ENCODE measurements around the gene SMOC2.
"Not testable (repeated sequence)": the region's sequence is repeated elsewhere in the genome, so short reads cannot be mapped to it uniquely, and the experiment has no call there.

Gene SMOC2

DNA sequence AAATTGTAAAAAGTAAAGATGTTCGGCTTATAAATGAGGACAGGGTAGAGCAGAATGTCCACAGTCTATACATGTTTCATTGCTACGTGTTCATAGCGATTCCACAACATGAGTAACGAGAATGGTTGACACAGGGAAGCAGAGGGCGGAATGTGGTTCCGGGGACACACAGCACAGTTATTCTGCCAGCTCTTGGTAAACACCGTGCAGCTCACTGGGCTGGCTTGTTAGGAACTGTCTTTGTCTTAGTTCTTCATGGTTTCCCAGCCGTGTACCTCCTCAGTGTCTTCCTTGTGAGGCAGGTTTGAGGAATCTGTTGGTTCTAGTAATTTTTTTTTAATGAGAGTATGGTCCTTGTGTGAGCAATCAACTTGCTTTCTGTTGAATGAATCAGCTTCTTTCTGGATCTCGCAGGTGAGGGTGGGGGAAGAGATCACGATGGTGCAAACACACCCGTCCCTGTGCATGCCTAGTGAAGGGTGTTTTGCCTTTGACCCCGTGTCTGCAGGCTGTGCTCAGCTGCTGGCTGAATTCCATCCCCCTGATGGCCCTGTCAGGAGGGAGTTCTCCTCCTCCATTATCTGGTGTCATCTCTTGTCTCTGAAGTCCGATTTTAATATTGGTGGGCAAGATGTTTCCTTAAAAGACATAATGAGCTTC is 168.2 kb downstream of the SMOC2 start:
- peak; percentile 20 for DNase-seq

DNA sequence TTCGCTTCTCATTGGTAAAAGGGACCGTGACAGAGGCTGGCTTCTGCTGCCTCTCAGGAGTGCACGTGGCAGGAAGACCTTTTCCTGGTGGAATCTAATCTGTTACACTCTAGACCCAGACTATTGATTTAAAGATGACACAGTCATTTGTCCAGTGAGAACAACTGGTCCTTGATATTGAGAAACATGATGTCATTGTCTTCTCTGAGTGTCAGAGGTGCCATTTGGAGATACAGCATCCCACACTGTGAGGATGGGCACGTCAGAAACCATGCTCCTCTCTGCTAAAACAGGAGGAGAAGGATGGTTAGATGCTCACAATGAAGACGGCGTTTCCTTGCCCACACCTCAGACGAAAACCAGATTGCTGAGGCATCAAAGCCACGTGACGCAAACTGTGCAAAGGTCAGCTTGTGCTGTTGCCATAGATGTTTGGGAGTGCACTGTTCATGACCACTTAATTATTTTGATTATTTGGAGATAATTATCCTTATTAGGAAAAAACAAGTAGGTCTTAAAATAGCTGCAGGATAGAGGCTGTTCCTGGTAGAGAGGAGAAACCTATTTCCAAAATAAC is 169.0 kb downstream of the SMOC2 start:
- DNase-seq: no peak

DNA sequence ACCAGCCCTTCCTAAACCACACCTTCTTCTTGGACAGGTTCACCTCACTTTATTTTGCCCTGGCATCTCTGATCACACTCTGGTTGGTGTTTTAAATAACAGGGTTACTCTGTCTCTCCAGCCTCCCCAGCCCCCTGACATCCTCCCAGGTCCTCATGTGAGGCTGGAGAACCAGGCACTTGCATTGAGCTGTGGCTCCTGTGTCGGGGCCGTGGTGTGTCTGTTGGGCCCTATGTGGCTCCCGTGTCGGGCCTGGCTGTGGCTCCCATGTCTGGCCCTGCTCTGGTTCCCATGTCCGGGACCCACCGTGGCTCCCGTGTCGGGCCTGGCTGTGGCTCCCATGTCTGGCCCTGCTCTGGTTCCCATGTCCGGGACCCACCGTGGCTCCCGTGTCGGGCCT is 170.0 kb downstream of the SMOC2 start:
- DNase-seq: not testable (repeated sequence)

DNA sequence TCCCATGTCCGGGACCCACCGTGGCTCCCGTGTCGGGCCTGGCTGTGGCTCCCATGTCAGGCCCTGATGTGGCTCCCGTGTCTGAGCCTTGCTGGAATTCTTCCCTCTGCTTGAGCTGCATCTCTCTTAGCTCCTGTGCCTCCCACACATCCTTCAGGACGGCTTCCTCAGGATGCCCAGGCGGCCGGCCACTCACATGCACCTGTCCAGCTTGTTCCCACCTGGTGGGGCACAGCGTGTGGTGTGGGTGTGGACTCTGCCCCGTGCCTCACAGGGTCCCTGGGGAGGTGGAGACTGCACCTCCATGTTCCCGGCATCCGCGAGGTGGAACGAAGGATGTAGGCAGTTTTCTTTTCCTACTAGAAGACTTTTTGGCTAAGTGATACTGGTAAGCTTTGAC is 170.7 kb downstream of the SMOC2 start:
- DNase-seq: no peak

DNA sequence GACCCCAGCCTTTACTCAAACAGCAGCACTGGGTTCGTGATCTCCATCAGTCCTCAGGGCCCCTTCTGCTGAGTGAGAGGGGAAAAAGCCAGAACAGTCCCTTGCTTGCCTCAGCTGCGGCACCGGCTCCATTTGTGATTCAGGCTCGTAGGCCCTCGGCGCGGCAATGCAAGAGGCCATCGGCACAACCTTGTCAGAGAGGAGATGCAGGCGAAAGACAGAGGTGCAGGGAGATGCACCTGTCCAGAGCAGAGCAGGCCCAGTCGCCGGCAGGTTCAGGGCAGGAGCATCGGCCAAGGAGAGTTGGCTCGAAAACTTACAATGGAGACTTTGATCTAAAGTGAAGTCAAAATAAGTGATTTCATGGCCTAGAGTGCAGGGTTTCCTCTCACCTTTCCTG is 171.6 kb downstream of the SMOC2 start:
- DNase-seq: no peak

DNA sequence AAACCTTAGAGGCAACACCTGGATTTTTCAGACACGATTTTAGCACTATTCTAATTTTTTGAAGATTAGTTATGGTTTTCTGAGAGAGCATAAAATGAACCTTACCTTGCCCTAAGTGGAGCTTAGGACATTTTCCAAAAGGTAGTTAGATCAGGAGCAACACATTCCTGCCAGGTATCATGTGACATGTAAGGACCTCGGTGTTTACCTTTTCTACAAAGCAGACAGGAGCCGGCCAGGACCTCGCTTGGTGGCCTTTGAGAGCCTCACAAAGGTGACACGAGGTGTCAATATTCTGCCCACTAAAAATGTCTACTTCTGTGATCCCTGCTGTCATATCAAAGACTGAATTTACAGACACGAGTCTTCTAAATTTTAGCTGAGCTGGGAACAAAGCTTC is 174.9 kb downstream of the SMOC2 start:
- DNase-seq: peak; percentile 18

DNA sequence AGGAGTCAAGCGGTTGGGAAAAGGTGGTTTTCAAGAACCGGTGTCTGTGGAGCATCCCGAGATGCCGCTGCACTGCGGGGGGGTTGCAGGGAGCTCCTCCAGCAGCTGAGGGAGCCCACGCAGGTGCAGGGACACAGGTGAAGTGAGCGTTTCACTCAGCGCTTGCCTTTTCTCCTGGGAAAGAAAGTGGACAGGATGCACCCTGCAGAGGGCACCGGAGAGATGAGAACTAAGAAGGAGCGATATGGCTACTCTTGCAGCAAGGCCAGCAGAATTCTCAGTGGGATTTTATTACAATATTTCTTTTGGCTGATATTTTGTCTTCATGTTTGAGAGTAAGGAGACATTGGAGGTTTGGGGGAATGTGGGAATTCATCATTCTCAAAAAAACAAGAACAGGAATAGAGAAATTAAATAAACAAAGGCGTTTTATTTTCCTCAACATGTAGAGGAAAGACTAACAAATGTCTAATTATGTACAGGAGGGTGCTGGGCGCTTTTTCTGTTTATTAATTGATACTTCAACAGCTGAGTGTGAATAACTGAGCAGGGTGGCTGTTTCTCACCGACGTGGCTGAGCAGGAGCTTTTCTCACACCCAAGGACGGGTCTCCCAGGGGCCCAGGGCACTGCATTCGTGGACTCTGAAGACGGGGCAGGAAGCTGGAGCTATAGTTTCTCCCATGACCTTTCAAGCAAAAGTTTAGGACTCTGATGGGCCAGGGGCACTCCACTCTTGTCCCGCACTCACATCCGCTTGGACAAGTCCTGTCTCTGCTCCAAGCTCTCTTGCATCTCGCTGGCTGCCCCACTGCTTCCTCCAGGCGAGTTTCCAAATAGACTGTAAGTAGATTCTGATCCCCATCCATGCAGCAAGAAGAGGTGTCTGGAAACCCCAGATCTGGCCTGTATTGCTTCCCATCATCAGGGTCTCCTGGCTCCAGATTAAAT is 176.1 kb downstream of the SMOC2 start:
- no peak for DNase-seq

DNA sequence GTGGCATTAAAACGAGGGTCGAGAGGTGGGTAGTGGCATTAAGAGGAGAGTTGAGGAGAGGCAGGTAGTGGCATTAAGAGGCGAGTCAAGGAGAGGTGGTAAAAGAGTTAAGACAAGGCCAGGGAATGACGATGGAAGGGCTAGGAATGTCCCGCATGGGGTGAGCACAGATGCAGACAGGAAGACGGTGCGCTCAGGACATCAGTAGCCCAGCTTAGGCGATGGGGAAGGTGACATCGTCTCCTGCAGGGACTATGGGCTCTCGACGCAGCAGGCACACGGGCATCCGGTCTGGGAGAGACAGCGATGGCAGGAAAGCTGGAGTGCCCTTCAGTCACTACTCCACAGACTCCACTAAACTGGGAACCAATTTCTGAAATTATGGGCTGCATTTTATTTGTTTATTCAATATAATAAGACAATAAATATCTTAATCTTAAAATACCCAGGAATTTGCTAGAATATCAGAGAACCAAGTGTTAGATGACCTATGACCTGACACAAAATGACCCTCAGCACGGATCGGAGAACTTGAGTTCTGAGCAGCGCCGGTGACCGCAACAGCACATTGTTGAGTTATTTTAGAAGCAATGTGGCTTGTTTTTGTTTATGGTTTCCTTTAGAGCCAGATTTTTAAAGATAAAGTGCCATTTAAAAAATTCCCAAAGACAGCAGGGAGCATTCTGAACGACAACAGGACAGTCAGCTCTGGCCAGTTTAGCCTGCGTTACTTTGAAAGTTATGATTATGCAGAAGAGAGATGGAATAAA is 177.7 kb downstream of the SMOC2 start:
- no peak for DNase-seq

DNA sequence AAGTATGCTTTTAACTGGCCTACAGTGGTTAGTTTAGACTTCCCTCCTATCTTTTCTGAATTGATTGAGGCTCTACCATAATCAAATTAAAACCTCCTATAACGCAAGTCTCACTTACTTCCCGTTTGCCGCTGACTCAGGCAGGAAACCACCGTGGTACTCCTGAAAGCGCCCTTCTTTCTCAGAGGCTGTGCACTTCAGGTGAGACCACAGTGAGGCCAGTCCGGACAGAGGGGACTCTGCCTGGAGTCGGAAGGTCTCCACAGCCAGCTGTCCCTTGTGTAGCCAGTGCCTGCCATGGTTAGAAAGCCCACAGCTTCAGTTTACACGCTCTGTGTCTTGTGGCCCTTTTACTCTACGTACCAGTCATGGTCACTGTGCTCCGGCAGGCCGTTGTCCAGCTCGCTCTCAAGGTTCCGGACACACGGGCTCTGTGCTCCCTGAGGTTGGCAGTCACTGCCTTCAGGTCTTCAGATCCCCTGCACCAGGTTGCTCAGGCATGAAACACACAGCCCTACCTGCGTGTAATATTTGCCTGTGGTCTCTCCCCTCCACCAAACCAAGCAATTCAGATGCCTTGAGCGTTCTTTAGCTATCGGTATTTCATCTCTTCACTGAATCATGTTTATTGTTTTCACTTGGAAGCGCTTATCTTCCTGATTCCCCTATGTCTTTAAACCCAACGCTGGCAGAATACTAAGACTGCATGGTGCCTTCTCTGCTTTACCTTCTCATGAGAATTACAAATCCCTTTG is 178.8 kb downstream of the SMOC2 start:
- no peak for DNase-seq

DNA sequence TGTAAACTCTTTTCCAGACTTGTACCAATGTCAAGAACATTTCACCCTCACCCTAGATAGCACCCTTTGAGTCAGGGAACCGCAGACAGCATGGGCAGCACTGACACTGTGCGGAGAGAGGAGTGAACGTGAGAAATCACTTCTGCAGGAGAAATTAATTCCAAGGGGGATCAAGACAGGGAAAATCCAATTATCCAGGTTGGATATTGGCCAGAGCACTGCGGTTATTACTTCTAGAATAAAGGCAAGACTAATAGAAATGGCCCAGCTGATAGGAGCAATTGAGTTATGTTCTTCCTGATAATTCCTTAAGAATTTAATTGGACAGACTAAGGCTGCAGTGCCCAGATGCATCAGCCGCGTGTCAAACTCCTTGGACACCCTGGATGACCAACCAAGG is 179.6 kb downstream of the SMOC2 start:
- DNase-seq: no peak

DNA sequence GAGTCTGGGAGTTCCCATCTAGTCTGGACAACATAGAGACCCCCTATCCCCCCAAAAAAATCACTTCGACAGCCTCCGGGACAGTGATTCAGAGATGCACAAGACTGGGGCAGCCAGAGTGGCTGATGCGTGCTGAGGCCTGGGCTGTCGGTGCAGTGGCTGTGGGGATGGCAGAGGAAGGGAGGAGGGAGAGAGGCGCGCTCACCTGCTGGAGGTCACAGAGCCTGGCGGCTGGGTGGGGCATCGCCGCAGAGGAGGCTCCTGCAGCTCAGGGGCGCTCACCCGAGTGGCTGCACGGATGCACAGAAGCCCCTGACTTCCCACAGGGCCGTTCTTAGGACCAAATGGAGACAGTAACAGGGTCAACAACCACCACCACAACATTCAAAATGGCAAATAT is 182.8 kb downstream of the SMOC2 start:
- DNase-seq: peak; percentile 15

DNA sequence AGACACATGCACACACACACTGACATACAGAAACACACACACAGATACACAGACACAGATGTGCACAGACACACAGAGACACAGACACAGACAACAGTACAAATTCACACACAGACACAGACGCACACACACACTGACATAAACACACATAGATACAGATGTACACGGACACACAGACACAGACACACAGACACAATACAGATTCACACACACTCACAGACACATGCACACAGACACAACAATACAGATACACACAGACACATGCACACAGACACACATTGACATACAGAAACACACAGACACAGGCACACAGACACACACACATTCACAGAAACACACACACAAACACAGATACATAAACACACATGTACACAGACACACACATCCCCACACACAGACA is 183.6 kb downstream of the SMOC2 start:
- DNase-seq: no peak

DNA sequence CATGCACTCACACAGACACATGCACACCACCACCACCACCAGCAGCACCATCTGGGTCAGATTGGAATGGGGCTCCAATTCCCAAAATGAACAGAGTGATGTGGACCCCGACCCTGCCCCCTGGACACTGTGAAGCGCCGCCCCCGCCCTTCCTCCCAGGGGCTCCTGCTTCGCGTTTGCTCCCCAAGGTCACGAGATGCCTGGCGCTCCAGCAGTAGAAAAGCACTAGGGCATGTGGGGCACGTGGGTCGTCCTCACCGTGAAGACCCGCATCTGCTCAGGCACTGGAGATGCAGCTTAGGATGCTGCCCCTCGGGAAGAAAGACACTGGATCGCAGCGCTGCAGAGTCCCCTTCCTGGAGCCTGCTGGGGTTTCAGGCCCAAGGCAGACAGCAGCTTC is 184.0 kb downstream of the SMOC2 start:
- no peak for DNase-seq

DNA sequence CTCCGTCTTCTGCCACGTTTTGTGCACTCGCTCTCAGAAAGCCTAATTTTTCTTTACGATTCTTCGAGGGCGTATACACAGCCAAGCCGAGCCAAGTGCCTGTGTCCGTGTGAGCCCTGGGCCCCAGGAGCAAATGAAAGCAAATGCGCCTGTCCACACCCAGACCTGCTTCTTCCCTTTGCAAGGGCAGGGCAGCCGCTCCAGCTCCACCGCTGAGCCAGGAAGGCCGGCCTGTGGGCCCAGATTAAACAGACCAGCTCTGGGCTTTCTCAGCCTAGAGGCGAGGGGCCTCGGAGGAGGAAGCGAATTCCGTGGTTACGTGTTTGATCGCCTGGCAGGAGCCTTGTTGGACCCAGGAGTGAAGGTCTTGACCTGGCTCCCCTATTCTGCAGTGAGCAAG is 184.6 kb downstream of the SMOC2 start:
- no peak for DNase-seq

DNA sequence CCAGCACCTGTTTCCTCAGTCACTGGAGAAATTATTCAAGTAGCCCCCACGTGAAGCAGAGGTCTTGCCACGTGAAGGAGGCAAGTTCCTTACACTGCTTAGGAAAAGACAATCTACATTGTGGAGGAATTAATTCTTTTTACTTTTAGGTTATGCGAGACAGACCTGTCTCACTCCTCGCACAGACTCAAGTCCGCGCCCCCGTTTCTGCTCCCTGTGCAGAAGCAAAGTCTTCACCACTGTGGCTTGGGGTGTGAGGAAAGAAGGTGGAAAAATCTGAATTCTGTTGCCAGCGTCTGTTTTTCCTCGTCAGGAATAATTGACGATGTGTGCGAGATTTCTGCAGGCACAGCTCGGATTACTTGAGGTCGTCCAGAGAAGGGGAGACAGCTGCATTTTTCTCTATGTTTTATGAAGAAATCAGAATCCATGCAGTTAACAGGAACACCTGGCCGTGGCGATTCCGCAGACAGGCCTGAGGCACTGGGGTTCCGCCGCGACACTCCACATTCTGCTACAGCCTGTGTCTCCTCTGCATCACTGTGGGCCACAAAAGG is 185.1 kb downstream of the SMOC2 start:
- DNase-seq: no peak

DNA sequence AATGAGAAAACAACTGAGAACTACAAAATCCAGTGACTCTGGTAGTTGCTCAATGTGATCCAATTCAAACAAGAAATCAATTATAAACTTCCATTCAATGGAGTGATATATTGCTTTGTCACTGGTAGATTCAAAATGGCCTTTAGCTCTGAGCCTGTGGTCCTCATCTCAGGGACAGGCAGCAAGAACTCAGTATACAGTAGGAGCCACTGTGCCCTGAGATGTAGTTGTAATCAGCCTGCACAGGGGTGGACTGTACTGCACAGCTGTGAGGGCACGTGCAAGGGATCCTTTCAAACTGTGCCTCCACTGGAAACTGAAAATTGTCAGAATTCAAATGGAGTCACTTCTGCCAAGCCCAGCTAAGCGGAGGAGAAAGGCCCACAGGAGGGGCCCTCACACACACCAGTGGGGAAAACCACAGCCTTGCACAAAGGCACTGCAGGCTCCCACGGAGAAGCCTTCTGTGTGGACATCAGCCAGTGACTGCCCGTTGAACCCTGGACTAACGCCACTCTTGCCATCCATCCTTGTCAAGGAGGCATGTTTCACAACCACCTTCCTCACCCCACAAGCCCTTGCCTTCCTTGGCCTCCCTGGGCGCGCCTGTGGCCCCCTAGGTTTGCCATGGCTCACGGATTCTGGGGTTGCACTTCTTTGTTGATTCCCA is 186.7 kb downstream of the SMOC2 start:
- DNase-seq: no peak

DNA sequence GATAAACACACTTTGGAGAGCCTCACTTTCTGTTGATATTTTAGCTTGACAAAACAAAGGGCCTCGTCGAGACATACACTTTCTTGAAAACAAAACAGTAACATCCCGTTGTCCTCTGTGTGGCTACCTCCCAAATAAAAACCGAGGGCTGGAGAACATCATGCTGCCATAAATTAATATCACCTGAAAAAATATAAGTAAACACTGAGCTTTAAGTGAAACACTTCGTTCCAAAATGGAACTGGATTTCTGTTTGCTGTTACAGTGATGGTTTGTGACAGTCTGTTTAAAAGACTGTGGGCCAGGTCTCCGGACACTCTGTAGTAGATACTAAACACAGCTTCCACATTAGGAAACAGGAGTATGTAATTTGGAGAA is 187.2 kb downstream of the SMOC2 start:
- DNase-seq: no peak

DNA sequence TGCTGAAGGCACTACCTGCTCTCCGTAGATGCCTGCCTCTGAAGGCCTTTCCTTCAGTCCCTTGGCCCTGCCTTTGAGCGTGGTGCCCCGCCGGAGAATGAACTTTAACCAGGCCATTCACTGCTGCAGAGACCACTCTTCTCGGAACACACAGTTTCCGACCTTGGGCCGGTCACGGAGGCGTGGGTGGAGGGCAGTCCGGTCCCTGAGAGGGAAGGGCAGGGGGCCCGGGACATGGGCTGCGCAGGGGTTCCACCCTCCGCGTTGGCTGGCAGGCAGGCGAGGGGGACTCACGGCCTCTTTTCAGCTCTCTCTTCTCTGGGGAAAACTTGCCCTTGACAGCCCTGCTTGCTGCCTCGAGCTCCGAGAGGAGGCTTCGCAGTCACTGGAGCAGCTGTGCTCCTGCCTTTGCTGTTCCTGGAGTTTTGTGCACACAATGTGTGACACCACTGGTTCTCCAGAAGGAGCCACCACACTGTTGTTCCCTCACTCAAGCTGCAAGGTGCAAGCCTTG is 187.8 kb downstream of the SMOC2 start:
- DNase-seq: no peak

DNA sequence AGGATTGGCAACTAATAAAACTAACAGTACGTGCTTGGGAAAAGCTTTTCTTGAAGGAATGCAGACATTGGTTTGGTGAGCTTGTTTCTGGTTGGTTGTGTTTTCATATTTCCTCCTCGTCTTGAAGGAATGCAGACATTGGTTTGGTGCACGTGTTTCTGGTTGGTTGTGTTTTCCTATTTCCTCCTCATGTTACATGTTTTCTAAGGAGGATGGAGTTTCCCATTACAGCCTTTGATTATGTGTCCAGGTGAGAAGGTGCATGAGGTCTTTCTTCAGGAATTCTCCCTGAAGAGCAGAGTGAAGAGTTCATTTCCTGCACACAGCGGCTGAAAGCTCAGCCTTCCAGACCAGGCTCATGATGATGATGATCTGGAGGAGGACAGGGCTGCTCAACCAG is 190.6 kb downstream of the SMOC2 start:
- DNase-seq: peak; percentile 3

DNA sequence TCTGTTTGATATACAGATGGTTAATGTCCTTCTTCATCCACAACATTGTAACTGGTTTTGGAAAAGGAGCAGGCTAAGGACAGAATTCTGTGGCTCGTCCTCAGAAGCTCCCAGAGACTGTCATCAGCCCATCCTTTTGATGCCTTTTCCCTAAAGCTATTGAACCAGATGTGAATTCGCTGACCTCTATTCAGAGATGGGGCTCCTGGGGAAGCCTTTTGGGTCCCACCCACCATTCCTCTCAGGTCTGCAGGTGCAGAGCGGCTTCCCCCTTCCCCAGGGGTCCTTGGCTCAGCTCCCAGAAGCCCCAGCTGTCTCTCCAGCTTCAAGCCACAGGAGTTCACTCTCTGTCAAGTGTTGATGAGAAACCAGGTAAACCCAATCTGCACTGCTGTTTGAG is 191.7 kb downstream of the SMOC2 start:
- no peak for DNase-seq

DNA sequence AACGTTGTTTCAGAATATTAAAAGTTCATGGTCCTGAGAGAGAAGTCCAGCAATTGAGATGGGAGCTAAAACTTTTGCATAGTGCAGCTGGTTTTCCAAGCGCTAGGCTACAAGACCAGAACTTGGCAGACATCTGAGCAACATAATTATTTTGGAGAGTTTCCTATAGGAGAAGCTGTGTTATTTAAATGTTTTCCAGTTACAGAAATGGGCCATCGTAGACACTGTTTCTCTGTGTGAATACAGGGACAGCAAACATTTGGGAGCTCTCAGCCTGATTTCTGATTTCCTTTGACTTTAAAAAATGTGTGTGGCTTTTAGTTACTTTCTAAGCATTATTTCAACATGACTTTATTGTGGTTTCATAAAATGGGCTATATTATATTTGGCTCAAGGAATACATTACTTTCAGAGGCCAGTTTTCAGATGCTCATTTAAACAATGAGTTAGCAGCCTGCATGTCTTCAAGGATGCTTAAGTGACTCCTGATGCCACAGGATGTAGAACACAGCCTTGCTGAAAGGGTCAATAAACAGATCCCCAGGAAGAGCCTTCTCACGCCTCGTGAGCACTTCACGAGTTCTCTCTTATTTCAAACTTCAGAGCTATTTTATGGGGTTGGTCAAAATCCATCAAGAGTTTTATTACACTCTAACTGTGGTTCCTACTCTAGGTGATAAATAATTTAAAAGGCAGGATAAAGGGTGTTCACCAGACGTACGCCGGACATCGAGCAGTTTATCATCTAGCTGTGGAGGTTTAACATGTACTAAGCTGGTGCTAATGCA is 193.8 kb downstream of the SMOC2 start:
- no peak for DNase-seq

Measured in NCI-H510A treated with DMSO at 0.1 percent for 48 hours (cell line).